ENCODE results near the gene FHDC1. TPM values are rescaled to one million over a fixed set of nuclear protein-coding genes. Genes with fewer than 3 reads are reported as not detected.

FHDC1 gene
- total RNA-seq, 1 experiment from 2014 or later = 2.0 TPM

DNA sequence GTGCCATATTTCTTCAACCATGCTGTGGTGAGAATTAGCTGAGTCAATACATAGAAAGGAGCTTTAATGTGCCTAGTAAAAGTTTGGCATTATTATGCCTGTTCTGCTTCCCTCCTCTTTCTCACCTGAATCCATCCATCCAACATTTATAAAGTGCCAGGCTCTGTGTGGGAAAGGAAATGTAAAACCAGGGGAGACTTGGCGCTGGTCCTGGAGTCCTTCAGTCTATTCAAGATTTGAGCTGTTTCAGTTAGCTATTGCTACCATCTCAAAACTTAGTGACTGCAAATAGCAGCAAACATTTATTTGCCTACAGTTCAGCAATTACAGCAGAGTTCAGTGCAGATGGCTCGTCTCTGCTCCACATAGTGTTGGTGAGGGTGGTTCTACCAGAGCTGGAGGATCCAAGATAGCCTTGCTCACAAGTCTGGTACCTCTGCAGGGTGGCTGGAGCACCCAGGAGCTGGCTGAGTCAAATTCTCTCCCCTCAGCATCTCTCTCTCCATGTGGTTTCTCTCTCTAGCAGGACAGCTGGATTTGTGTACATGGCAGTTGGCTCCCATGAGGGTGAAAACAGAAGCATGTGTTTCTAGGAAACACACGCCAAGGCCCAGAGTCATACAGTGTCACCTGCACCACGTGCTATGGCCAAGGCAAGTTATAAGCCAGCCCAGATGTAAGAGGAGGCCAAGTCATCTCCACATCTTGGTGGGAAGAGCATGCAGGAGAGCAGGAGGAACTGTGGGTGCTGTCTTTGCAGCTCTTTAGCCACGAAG is 77.3 kb downstream of the FHDC1 start:
- Mint-ChIP-seq H3K27me3 (ENCODE audit: insufficient read depth, unreplicated experiment) (no peaks in the 10 kb centered on the region), H3K4me3 (ENCODE audit: unreplicated experiment) (no peak overlapping the region), H3K27ac (ENCODE audit: low read depth, unreplicated experiment) (no peak overlapping the region), H3K9me3 (ENCODE audit: unreplicated experiment) (no peaks in the 10 kb centered on the region), H3K4me1 (ENCODE audit: insufficient read depth, unreplicated experiment) (no peaks in the 10 kb centered on the region), H3K36me3 (ENCODE audit: insufficient read depth, unreplicated experiment) (no peaks in the 10 kb centered on the region)
- ChIA-PET CTCF (no interaction called here), POLR2A (interaction anchor here (0.6 to 1.7 kb wide), 2 partner anchors 13 to 15 kb away, joined by 3 to 6 read pairs; no protein-coding TSS in a partner anchor)
- TF ChIP-seq, protein P1, sequence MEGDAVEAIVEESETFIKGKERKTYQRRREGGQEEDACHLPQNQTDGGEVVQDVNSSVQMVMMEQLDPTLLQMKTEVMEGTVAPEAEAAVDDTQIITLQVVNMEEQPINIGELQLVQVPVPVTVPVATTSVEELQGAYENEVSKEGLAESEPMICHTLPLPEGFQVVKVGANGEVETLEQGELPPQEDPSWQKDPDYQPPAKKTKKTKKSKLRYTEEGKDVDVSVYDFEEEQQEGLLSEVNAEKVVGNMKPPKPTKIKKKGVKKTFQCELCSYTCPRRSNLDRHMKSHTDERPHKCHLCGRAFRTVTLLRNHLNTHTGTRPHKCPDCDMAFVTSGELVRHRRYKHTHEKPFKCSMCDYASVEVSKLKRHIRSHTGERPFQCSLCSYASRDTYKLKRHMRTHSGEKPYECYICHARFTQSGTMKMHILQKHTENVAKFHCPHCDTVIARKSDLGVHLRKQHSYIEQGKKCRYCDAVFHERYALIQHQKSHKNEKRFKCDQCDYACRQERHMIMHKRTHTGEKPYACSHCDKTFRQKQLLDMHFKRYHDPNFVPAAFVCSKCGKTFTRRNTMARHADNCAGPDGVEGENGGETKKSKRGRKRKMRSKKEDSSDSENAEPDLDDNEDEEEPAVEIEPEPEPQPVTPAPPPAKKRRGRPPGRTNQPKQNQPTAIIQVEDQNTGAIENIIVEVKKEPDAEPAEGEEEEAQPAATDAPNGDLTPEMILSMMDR (IDR thresholded peaks at IDR 0.05; ENCODE audit: unreplicated experiment) = no peak
- intact Hi-C loops (cut with micrococcal nuclease) = no loop called here
- no TSS peak for BruUV-seq (replicated peaks)
- DNase-seq (ENCODE audit: unreplicated experiment) = no peak

DNA sequence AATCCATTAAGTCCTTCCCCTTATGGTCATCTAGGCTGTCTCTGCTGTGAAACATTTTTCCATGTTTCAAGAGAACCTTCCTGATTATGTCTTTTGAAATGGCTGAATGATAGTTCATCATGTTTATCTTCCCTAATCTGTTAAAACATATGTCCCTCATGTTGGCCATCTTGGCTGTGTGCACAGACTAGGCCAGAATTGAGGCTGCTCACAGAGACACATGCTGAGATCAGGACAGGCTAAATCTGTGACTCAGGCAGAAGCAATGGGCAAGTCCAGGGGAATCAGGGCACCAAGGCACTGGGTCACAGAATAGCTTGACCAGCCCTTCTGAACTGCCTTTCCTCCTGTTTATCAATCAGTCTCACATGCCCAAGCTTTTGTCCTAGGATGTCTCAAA is 78.3 kb downstream of the FHDC1 start:
- Mint-ChIP-seq H3K9me3 (ENCODE audit: unreplicated experiment) (no peaks in the 10 kb centered on the region), H3K27ac (ENCODE audit: low read depth, unreplicated experiment) (no peak overlapping the region), H3K36me3 (ENCODE audit: insufficient read depth, unreplicated experiment) (no peaks in the 10 kb centered on the region), H3K4me3 (ENCODE audit: unreplicated experiment) (no peak overlapping the region), H3K27me3 (ENCODE audit: insufficient read depth, unreplicated experiment) (no peaks in the 10 kb centered on the region), H3K4me1 (ENCODE audit: insufficient read depth, unreplicated experiment) (no peaks in the 10 kb centered on the region)
- intact Hi-C loops (cut with micrococcal nuclease) = no loop called here
- TF ChIP-seq, protein P1 (IDR thresholded peaks at IDR 0.05; ENCODE audit: unreplicated experiment) = no peak
- BruUV-seq (replicated peaks) = no TSS peak
- POLR2A ChIA-PET = interaction anchor here (0.9 to 1.7 kb wide), 2 partner anchors 9 to 16 kb away, joined by 3 to 6 read pairs; no protein-coding TSS in a partner anchor
- DNase-seq (ENCODE audit: unreplicated experiment) = no peak
- CTCF ChIA-PET = interaction anchor here (0.6 kb wide), 1 partner anchor 46 kb away, joined by 3 read pairs; no protein-coding TSS in a partner anchor

DNA sequence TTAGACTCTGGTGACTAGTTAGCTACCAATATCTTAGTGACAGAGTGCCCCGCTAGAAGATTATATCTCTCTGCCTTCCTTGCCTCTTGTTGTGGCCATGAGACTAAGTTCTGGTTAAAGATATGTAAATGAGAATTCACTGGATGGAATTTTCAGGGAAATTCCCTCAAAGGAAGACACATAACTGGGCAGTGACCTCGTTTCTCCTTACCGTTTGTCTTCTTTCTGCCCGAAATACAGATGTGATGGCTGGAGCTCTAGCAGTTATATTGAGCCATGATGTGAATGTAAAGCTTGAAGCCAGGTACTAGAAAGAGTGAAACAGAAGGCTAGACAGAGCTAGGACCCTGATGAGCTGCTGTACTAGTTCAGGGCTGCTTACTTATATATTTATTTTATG is 80.5 kb downstream of the FHDC1 start:
- intact Hi-C loops (cut with micrococcal nuclease) = no loop called here

DNA sequence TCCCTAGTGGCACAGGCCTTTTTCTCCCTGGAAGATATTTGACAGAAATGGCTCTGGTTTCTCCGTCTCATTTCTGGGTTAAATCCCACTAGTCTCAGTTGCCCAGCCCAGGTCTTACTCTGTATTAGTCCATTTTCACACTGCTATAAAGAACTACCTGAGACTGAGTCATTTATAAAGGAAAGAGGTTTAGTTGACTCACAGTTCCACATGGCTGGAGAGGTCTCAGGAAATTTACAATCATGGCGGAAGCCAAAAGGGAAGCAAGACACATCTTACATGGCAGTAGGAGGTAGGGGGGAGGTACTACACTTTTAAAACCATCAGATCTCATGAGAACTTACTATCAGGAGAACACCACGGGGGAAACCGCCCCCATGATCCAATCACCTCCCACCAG is 81.9 kb downstream of the FHDC1 start:
- H3K4me3 Mint-ChIP-seq (ENCODE audit: unreplicated experiment) = no peak overlapping the region
- H3K27ac Mint-ChIP-seq (ENCODE audit: low read depth, unreplicated experiment) = no peak overlapping the region
- TF ChIP-seq, protein P1 (IDR thresholded peaks at IDR 0.05; ENCODE audit: unreplicated experiment) = no peak
- H3K4me1 Mint-ChIP-seq (ENCODE audit: insufficient read depth, unreplicated experiment) = no peaks in the 10 kb centered on the region
- no TSS peak for BruUV-seq (replicated peaks)
- H3K36me3 Mint-ChIP-seq (ENCODE audit: insufficient read depth, unreplicated experiment) = no peaks in the 10 kb centered on the region
- DNase-seq (ENCODE audit: unreplicated experiment) = no peak
- no peaks in the 10 kb centered on the region for H3K9me3 Mint-ChIP-seq (ENCODE audit: unreplicated experiment)
- ChIA-PET POLR2A (no interaction called here), CTCF (interaction anchor here (1.1 kb wide), 1 partner anchor 12 kb away, joined by 3 read pairs; no protein-coding TSS in a partner anchor)
- intact Hi-C loops (cut with micrococcal nuclease) = no loop called here
- no peaks in the 10 kb centered on the region for H3K27me3 Mint-ChIP-seq (ENCODE audit: insufficient read depth, unreplicated experiment)

More for the DNA sequence above, 80.5 kb downstream of the FHDC1 start:
- no peaks in the 10 kb centered on the region for H3K4me1 Mint-ChIP-seq (ENCODE audit: insufficient read depth, unreplicated experiment)
- H3K36me3 Mint-ChIP-seq (ENCODE audit: insufficient read depth, unreplicated experiment) = no peaks in the 10 kb centered on the region
- ChIA-PET CTCF (interaction anchor here (1.1 kb wide), 1 partner anchor 14 kb away, joined by 3 read pairs; no protein-coding TSS in a partner anchor), POLR2A (interaction anchor here (1.0 to 1.2 kb wide), 2 partner anchors 12 to 13 kb away, joined by 3 read pairs; no protein-coding TSS in a partner anchor)
- H3K27me3 Mint-ChIP-seq (ENCODE audit: insufficient read depth, unreplicated experiment) = no peaks in the 10 kb centered on the region
- TF ChIP-seq, protein P1 (IDR thresholded peaks at IDR 0.05; ENCODE audit: unreplicated experiment) = no peak
- no peak for DNase-seq (ENCODE audit: unreplicated experiment)
- H3K4me3 Mint-ChIP-seq (ENCODE audit: unreplicated experiment) = no peak overlapping the region
- no peak overlapping the region for H3K27ac Mint-ChIP-seq (ENCODE audit: low read depth, unreplicated experiment)
- no TSS peak for BruUV-seq (replicated peaks)
- no peaks in the 10 kb centered on the region for H3K9me3 Mint-ChIP-seq (ENCODE audit: unreplicated experiment)
